AML-193 (cell line): ENCODE data around the gene ASPN.

Experiments
- DNase-seq, 2 experiments: peaks; one replicate each; lab custom pipeline; 2025; lab: John Stamatoyannopoulos, UW

The ASPN gene

GRCh38 chr9:92482329-92482728 is at the start of gene ASPN:
Gene ASPN (minus strand): TSS chr9:92482506.
- no peak for DNase-seq

GRCh38 chr9:92530893-92531292 is 48.6 kb upstream of the ASPN start:
- DNase-seq, result no peak

GRCh38 chr9:92529124-92529523 is 46.8 kb upstream of the ASPN start:
- no peak for DNase-seq

GRCh38 chr9:92528522-92528849 is 46.2 kb upstream of the ASPN start:
- no peak for DNase-seq

GRCh38 chr9:92527832-92528521 is 45.7 kb upstream of the ASPN start:
- no peak for DNase-seq

GRCh38 chr9:92527291-92527828 is 45.1 kb upstream of the ASPN start:
- no peak for DNase-seq

- DNase-seq, result no peak
These were observed 43.0 kb upstream of the ASPN start for GRCh38 chr9:92525306-92525705.

GRCh38 chr9:92524881-92525280 is 42.6 kb upstream of the ASPN start:
- DNase-seq, result no peak

GRCh38 chr9:92522983-92523970 is 41.0 kb upstream of the ASPN start:
- DNase-seq, result no peak

GRCh38 chr9:92520837-92521236 is 38.5 kb upstream of the ASPN start:
- no peak for DNase-seq

- DNase-seq, result no peak
These were observed 35.9 kb upstream of the ASPN start for GRCh38 chr9:92518199-92518598.

- DNase-seq, result no peak
These were observed 34.7 kb upstream of the ASPN start for GRCh38 chr9:92517046-92517445.

- DNase-seq, result no peak
These were observed 34.2 kb upstream of the ASPN start for GRCh38 chr9:92516521-92516920.

GRCh38 chr9:92514635-92515034 is 32.3 kb upstream of the ASPN start:
- DNase-seq, result no peak

- no peak for DNase-seq
These were observed 31.0 kb upstream of the ASPN start for GRCh38 chr9:92513349-92513748.

- DNase-seq, result no peak
These were observed 30.3 kb upstream of the ASPN start for GRCh38 chr9:92512622-92513021.

- no peak for DNase-seq
These were observed 28.4 kb upstream of the ASPN start for GRCh38 chr9:92510747-92511146.

- DNase-seq, result no peak
These were observed 26.7 kb upstream of the ASPN start for GRCh38 chr9:92509050-92509449.

- DNase-seq, result no peak
These were observed 25.9 kb upstream of the ASPN start for GRCh38 chr9:92508018-92508820.

- DNase-seq, result no peak
These were observed 25.2 kb upstream of the ASPN start for GRCh38 chr9:92507496-92507895.

GRCh38 chr9:92507005-92507404 is 24.7 kb upstream of the ASPN start:
- no peak for DNase-seq

- no peak for DNase-seq
These were observed 24.0 kb upstream of the ASPN start for GRCh38 chr9:92506184-92506857.
